ENCODE data around the gene CAPS.
"Not testable (repeated sequence)": the region's sequence is repeated elsewhere in the genome, so short reads cannot be mapped to it uniquely, and the experiment has no call there.

The CAPS gene

GRCh38 chr19:5913739-5914357 is at the start of gene CAPS:
CAPS (plus strand) TSS chr19:5914254; CDS start chr19:5914407, 153 bp downstream.
- DNase-seq = no peak

GRCh38 chr19:5864725-5865486 is 49.1 kb upstream of the CAPS start:
- no peak for DNase-seq

DNA sequence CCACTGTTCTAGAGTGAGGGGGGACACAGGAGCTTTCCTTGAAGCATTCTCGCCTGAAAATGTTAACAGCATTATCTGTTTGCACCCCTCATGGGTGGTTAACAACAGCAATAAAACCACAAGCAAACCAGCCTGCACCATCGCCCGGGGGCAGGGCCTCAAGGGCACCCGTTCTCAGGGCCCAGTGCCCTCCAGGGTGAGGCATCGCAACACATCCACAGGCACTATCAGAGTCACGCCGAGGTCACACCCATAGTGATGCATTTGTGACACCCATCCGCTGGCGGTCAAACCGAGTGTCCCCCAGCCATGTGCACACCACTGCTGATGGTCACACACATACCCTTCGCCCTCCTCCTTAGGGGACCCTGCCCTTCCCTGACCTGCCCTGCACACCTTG is 48.3 kb upstream of the CAPS start:
- no peak for DNase-seq

- no peak for DNase-seq
Measured at GRCh38 chr19:5867201-5868136, 46.6 kb upstream of the CAPS start.

DNA sequence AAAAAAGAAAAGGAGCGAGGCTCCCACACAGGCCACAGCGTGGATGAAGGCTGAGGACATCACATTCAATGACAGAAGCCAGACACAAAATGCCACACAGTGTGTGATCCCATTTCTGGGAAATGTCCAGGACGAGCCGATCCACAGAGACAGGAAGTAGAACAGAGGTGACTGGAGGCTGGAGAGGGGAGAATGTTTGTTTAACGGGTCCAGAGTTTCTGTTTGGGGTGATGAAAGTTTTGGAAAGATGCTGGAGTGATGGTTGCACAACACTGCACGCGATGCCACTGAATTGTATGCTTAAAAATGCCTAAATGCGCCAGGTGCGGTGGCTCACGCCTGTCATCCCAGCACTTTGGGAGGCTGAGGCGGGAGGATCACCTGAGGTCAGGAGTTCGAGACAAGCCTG is 43.1 kb upstream of the CAPS start:
- no peak for DNase-seq

DNA sequence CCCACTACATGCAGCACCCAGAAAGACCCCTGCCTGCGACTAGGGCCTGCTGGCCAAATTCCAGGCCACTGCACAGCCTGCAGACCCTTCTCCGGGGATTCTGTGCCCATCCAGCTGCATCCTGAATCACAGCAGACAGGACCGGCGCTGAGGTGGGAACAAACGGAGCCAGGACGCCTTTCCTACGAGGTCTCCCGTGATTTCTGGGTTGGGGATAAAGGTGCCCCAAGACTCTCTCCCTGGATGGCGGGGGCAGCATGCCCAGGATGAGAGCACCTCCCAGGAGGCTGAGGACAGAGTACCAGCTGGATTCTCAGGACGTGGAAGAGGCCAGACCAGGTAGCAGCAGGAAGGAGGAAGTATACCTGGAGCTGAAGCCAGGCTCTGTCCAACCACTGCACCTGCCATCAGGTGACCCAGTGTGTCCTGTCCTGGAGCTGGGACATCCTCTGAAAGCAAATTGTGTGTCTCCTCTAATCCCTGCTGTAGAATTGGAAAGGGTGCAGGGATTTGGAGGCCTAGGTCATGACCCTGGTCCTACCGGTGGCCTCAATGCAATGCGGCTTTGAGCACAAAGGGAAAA is 40.3 kb upstream of the CAPS start:
- no peak for DNase-seq

DNA sequence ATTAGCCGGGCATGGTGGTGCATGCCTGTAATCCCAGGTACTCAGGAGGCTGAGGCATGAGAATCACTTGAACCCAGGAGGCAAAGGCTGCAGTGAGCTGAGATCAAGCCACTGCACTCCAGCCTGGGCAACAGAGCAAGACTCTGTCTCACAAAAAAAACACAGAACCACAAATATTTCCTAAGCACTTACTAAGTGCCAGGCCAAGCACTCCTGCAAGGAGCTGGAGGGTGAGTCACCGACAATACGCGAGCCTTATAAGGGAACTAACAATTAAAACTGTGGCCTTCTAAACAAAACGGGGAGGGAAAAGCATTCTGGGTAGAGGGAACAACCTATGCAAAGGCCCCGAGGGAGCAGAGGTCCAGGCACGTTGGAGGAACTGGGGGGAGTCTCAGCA is 39.6 kb upstream of the CAPS start:
- not testable (repeated sequence) for DNase-seq

DNA sequence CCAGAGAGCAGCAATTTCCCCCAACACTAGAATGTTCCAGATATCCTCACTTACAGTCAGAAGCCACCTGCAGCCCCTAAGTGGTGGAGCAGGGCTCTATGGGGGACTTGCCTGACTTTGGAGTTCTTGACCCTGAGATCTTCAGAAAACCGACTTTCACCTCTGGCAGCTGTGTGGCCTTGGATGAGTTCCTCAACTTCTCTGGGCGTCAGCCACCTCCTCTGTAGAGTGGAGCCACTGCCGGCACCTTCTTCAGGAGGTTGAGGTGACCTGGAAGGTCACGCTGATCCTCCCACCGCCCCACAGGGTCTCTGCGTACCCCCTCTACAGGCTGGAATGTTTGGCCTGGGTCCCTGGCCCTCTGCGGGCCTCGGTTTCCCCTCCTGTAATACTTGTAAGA is 36.6 kb upstream of the CAPS start:
- no peak for DNase-seq

DNA sequence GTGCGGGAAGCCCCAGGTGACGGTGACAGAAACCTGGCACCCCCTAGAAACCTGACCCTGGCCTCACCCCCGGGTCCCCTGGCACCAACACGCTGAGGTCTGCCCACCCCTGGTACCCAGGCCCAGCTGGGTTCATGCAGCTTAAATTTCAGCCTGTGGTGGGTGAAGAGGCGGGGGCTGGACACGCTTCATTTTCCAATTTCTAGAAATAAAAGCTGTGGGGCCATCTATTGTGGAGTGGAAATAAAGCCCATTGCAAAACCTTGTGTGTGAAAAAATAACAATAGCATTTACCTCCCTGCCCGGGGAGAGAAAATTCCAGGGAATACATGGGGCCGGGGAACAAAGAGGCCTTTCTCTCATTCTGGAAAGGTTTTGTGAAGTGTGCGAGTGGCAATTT is 36.2 kb upstream of the CAPS start:
- no peak for DNase-seq

GRCh38 chr19:5880196-5880595 is 33.9 kb upstream of the CAPS start:
- DNase-seq = no peak

- DNase-seq = no peak
Measured at GRCh38 chr19:5880604-5881078, 33.4 kb upstream of the CAPS start.

GRCh38 chr19:5881543-5882299 is 32.3 kb upstream of the CAPS start:
- no peak for DNase-seq

DNA sequence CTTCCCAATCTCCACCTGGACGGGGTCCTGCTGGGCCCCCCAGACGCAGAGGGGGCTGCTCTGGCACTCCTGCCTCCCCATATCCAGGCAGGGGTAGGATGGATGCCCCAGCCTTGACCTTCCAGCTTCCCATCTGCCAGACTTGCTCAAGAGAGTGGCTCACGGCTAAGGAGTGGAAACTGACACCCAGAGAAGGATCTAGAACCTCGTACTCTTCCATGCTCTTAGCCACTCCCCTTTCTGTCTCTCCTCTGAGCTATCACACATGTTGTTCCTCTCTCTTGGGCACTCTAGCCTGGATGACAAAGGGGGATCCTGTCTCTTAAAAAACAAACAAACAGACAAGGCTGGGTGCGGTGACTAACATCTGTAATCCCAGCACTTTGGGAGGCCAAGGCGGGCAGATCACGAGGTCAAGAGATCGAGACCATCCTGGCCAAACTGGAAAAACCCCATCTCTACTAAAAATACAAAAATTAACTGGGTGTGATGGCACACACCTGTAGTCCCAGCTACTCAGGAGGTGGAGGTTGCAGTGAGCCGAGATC is 31.6 kb upstream of the CAPS start:
- DNase-seq = no peak

DNA sequence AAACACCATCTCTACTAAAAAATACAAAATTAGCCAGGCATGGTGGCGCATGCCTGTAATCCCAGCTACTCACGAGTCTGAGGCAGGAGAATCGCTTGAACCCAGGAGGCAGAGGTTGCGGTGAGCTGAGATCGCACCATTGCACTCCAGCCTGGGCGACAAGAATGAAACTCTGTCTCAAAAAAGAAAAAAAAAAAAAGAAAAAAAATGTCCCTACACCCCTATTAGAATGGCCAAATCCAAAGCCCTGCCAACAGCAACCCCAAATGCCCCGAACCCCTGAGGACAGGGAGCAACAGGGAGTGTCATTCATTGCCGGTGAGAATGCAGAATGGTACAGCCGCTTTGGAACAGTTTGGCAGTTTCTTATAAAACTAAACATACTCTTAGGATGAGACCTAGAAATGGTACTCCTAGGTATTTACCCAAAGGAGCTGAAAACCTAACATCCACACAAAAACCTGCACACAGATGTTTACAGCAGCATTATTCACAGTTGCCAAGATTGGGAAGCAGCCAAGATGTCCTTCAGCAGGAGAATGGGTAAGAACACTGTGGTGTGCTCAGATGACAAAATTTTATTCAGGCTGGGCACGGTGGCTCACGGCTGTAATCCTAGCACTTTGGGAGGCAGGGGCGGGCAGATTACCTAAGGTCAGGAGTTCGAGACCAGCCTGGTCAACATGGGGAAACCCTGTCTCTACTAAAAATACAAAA is 30.7 kb upstream of the CAPS start:
- not testable (repeated sequence) for DNase-seq

DNA sequence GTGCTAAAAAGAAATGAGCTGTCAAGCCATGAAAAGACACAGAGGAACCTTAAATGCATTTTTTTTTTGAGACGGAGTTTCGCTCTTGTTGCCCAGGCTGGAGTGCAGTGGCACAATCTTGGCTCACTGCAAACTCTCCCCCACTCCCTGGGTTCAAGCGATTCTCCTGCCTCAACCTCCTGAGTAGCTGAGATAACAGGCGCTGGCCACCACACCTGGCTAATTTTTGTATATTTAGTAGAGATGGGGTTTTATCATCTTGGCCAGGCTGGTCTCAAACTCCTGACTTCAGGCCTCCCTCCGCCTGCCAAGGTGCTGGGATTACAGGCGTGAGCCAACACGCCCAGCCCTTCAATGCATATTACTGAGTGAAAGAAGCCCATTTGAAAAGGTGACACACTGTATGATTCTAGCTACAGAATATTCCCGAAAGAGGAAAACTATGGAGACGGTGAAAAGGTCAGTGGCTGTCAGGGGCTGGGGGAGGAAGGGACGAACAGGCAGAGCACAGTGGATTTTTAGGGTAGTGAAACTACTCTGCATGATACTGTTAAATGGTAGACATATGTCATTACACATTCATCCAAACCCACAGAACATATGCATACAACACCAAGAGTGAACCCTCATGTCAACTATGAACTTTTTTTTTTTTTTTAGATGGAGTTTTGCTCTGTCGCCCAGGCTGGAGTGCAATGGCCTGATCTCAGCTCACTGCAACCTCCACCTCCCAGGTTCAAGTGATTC is 29.8 kb upstream of the CAPS start:
- not testable (repeated sequence) for DNase-seq

- DNase-seq = no peak
Measured at GRCh38 chr19:5889288-5889971, 24.6 kb upstream of the CAPS start.

DNA sequence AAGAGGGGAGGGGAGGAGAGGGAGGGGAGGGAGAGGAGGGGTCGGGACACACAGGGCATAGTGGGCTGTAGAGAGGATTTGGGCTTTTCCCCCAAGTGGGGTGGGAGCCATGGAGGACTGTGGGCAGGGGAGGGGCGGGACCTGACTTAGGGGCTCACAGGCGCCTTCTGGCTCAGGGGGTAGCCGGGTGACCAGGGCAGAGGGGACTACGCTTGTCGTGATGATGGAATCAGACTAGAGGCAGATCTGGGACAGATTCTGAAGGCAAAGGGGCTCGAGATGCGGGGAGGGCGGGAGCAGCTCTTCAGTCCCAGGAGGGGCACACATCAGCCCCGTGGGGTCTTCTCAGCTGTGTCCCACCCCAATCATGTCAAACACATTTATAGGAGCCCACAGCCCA is 24.0 kb upstream of the CAPS start:
- DNase-seq = no peak

DNA sequence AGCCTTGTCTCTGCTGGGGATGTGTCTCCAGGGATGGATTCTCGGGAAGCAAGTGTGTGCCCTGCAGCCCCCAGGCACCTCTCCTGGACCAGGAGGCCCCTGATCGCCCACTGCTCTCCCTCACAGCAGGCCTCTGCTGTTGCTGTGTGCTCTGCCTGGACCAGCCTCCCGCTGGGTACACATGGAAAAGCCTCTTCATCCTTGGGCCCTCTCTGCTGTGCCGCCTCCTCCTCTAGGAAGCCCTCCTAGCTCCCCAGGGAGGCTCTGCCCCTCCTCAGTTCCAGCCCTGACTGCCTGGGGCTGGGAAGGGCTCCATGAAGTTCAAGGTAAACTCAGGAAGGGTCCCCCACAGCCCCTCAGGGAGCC is 22.5 kb upstream of the CAPS start:
- no peak for DNase-seq

GRCh38 chr19:5891938-5892771 is 21.9 kb upstream of the CAPS start:
- no peak for DNase-seq
